ENCODE results near the gene NIT2. TPM values are rescaled to one million over a fixed set of nuclear protein-coding genes. Genes with fewer than 3 reads are reported as not detected.

Gene NIT2
- total and polyA plus RNA-seq, 12 donors = 16.8 to 84.5 (median 39.7) TPM

GRCh38 chr3:100330651-100331050 lies 3.9 kb upstream of the NIT2 start:
- Histone ChIP-seq H3K9me3 (replicated peaks in 1 of 3) (no peaks in the 10 kb centered on the region), H3K4me1 (replicated peaks in 1 of 2) (peaks cover 0 to 15% of the 10 kb centered on the region in 2 donors), H3K36me3 (replicated peaks in 1 of 2) (no peaks in the 10 kb centered on the region), H3K27me3 (no peaks in the 10 kb centered on the region), H3K27ac (no peak overlapping the region), H3K4me3 (no peak overlapping the region)
- intact Hi-C loops (cut with DNase I) = no loop called here
- DNase-seq = no peak
- TF ChIP-seq POLR2A (IDR thresholded peaks at IDR 0.05) = no peak
- no peak for TF ChIP-seq CTCF (IDR thresholded peaks at IDR 0.05)
- WGBS, 4 donors = 93 to 97% (median 95%) methylated on average over 5 of the region's 5 CpGs

DNA sequence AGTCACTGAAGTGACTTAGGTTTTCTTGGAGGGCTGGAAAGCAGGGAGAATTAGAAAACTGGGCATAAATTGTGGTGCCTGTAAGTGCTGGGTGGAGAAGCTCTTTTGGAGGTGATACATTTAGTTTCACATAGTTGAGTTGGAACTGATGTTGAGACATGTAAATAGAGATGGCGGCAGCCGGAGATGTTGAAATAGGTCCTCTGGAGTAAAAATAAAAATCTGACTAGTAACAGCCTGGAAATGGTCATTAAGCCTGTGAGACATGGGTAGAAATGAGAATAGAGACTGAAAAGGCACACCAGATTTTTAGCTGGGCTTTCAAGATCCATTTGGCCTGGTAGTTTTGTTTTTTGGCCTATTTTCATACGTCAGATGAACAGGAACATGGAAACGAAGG lies 2.9 kb upstream of the NIT2 start:
- H3K27me3 ChIP-seq = no peaks in the 10 kb centered on the region
- 92 to 98% (median 93%) methylated on average over 4 of the region's 4 CpGs for whole genome bisulfite sequencing, 4 donors
- intact Hi-C loops (cut with DNase I) = no loop called here
- no peaks in the 10 kb centered on the region for H3K9me3 ChIP-seq (replicated peaks in 1 of 3)
- DNase-seq = no peak
- H3K4me1 ChIP-seq (replicated peaks in 1 of 2) = peaks cover 0 to 19% of the 10 kb centered on the region in 2 donors
- H3K27ac ChIP-seq = no peak overlapping the region
- H3K36me3 ChIP-seq (replicated peaks in 1 of 2) = no peaks in the 10 kb centered on the region
- TF ChIP-seq POLR2A (IDR thresholded peaks at IDR 0.05) (no peak), CTCF (IDR thresholded peaks at IDR 0.05) (no peak)
- no peak overlapping the region for H3K4me3 ChIP-seq

- no peak overlapping the region for H3K27ac ChIP-seq
- TF ChIP-seq CTCF (IDR thresholded peaks at IDR 0.05) = no peak
- no peak for TF ChIP-seq POLR2A (IDR thresholded peaks at IDR 0.05)
- H3K27me3 ChIP-seq = no peaks in the 10 kb centered on the region
- intact Hi-C loops (cut with DNase I) = no loop called here
- no peak for DNase-seq
- H3K4me3 ChIP-seq = no peak overlapping the region
- no peaks in the 10 kb centered on the region for H3K9me3 ChIP-seq (replicated peaks in 1 of 3)
- H3K36me3 ChIP-seq (replicated peaks in 1 of 2) = no peaks in the 10 kb centered on the region
- H3K4me1 ChIP-seq (replicated peaks in 1 of 2) = peaks cover 0 to 19% of the 10 kb centered on the region in 2 donors
Observed at GRCh38 chr3:100333051-100333450, 1.5 kb upstream of the NIT2 start.

GRCh38 chr3:100333970-100334487 lies 528 bp upstream of the NIT2 start:
- DNase-seq = no peak
- WGBS, 4 donors = 31 to 48% (median 35%) methylated on average over 11 to 14 of the region's 14 CpGs
- Histone ChIP-seq H3K9me3 (replicated peaks in 1 of 3) (no peaks in the 10 kb centered on the region), H3K4me3 (peak overlapping the region in 3 of 4 donors; percentile 70 to 99 (median 81)), H3K27me3 (no peaks in the 10 kb centered on the region), H3K27ac (peak overlapping the region in 4 of 5 donors; percentile 71 to 94 (median 84)), H3K4me1 (replicated peaks in 1 of 2) (peaks cover 0 to 19% of the 10 kb centered on the region in 2 donors), H3K36me3 (replicated peaks in 1 of 2) (no peaks in the 10 kb centered on the region)
- intact Hi-C loops (cut with DNase I) = no loop called here
- no peak for TF ChIP-seq POLR2A (IDR thresholded peaks at IDR 0.05)
- no peak for TF ChIP-seq CTCF (IDR thresholded peaks at IDR 0.05)

Data from adrenal gland (tissue), 12 donors.